ENCODE results near the gene LRRC74B. TPM values are rescaled to one million over a fixed set of nuclear protein-coding genes. Genes with fewer than 3 reads are reported as not detected.
"Not testable (repeated sequence)": the region's sequence is repeated elsewhere in the genome, so short reads cannot be mapped to it uniquely, and the experiment has no call there.

The LRRC74B gene
- total and polyA plus RNA-seq, 7 donors, result 0.22 to 0.51 (median 0.30) TPM; not detected in 4

DNA sequence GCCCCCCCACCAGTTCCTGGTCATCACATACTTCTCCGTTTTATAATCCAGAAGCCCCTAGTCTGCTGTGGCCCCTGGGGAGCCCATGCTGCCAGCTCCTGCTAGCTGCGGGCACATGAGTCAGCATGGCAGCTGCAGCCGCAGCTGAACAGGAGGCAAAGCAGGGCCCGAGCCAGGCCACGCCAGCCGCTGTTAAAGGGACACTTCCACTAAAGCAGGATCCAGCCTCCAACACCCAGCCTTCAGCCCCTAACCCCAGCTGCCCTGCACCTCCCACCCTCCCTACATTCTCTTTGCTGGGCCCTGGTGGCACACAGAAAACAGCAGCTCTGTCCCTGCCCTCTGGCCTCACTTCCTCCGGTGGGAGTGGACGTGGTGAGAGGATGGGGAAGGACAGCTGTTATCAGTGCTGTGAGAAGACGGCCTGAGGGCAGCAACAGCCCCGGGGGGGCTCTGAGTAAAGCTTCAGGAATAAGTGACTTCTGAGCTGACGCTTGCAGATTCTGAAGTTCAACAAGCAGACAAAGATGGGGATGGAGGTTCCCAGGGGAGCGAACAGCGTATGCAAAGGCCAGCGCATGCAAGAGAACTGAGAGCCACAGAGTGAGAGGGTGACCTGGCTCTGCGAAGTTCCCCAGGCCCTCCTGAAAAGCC lies 688 bp upstream of the LRRC74B start:
- WGBS, 3 donors, result 6 to 9% (median 7%) methylated on average over 15 of the region's 15 CpGs
- DNase-seq, result peak; percentile 67 to 86
- intact Hi-C loops (cut with DNase I), result loop anchor here in 1 of 2 donors (2.0 kb wide), 2 partner anchors 30 to 64 kb away; partner anchors contain the start of gene P2RX6

GRCh38 chr22:21047035-21047661 lies 1.4 kb downstream of the LRRC74B start:
- ATAC-seq, result no peak
- Histone ChIP-seq H3K9me3 (no peaks in the 10 kb centered on the region), H3K27ac (no peak overlapping the region), H3K4me3 (no peak overlapping the region), H3K36me3 (ENCODE audit: insufficient read depth in 1 of 2, low read depth in 1 of 2) (peaks cover 0 to under 1% of the 10 kb centered on the region in 2 donors), H3K4me1 (peaks cover 12% of the 10 kb centered on the region), H3K27me3 (ENCODE audit: insufficient read depth in 3 of 3, low read length in 2 of 3) (no peaks in the 10 kb centered on the region)
- TF ChIP-seq, protein P1, sequence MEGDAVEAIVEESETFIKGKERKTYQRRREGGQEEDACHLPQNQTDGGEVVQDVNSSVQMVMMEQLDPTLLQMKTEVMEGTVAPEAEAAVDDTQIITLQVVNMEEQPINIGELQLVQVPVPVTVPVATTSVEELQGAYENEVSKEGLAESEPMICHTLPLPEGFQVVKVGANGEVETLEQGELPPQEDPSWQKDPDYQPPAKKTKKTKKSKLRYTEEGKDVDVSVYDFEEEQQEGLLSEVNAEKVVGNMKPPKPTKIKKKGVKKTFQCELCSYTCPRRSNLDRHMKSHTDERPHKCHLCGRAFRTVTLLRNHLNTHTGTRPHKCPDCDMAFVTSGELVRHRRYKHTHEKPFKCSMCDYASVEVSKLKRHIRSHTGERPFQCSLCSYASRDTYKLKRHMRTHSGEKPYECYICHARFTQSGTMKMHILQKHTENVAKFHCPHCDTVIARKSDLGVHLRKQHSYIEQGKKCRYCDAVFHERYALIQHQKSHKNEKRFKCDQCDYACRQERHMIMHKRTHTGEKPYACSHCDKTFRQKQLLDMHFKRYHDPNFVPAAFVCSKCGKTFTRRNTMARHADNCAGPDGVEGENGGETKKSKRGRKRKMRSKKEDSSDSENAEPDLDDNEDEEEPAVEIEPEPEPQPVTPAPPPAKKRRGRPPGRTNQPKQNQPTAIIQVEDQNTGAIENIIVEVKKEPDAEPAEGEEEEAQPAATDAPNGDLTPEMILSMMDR (IDR thresholded peaks at IDR 0.05), result no peak
- WGBS, 3 donors, result 87 to 89% (median 87%) methylated on average over 14 of the region's 14 CpGs
- no peak for DNase-seq
- intact Hi-C loops (cut with DNase I), result no loop called here

More for the DNA sequence above, 688 bp upstream of the LRRC74B start:
- peaks cover 12% of the 10 kb centered on the region for H3K4me1 ChIP-seq
- TF ChIP-seq, protein P1 (IDR thresholded peaks at IDR 0.05), result no peak
- peaks cover 0 to 6% of the 10 kb centered on the region in 2 donors for H3K36me3 ChIP-seq (ENCODE audit: insufficient read depth in 1 of 2, low read depth in 1 of 2)
- H3K27ac ChIP-seq, result peak overlapping the region; percentile 75
- no peaks in the 10 kb centered on the region for H3K9me3 ChIP-seq
- peak; percentile 89 to 95 (median 92) for ATAC-seq
- peak overlapping the region; percentile 77 for H3K4me3 ChIP-seq
- no peaks in the 10 kb centered on the region for H3K27me3 ChIP-seq (ENCODE audit: insufficient read depth in 3 of 3, low read length in 2 of 3)

GRCh38 chr22:21047730-21048129 lies 2.0 kb downstream of the LRRC74B start:
- Histone ChIP-seq H3K27ac (no peak overlapping the region), H3K27me3 (ENCODE audit: insufficient read depth in 3 of 3, low read length in 2 of 3) (no peaks in the 10 kb centered on the region), H3K4me3 (no peak overlapping the region), H3K36me3 (ENCODE audit: insufficient read depth in 1 of 2, low read depth in 1 of 2) (no peaks in the 10 kb centered on the region), H3K9me3 (no peaks in the 10 kb centered on the region), H3K4me1 (peaks cover 12% of the 10 kb centered on the region)
- TF ChIP-seq, protein P1 (IDR thresholded peaks at IDR 0.05), result no peak
- ATAC-seq (no peak), DNase-seq (no peak)
- WGBS, 3 donors, result 74 to 79% (median 76%) methylated on average over 7 of the region's 7 CpGs
- intact Hi-C loops (cut with DNase I), result no loop called here

- DNase-seq; ATAC-seq; H3K27ac ChIP-seq; H3K27me3 ChIP-seq (ENCODE audit: insufficient read depth in 3 of 3, low read length in 2 of 3); H3K9me3 ChIP-seq; H3K4me3 ChIP-seq; intact Hi-C loops (cut with DNase I); H3K36me3 ChIP-seq (ENCODE audit: insufficient read depth in 1 of 2, low read depth in 1 of 2): not testable (repeated sequence)
- WGBS, 3 donors, result 77 to 80% (median 78%) methylated on average over 5 of the region's 5 CpGs
- peaks cover 12% of the 10 kb centered on the region for H3K4me1 ChIP-seq
These were observed 2.7 kb downstream of the LRRC74B start for GRCh38 chr22:21048448-21048847.

DNA sequence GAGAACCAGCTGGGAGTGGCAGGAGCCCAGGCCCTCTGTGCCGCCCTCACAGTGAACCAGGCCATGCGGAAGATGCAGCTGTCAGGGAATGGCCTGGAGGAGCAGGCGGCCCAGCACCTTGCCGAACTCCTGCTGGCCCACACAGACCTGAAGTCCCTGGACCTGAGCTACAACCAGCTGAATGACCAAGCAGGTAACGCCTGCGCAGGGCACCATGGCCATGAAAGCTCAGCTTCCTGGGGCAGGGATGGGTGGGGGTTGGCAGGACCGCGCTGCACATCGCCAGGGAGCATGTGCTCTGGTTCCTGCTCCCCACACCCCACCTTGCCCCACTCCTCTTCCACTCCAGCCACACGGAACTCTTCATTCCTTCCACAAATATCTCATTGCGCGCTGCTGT lies 3.2 kb downstream of the LRRC74B start:
- intact Hi-C loops (cut with DNase I); ATAC-seq; H3K9me3 ChIP-seq; H3K4me3 ChIP-seq; H3K27ac ChIP-seq; H3K36me3 ChIP-seq (ENCODE audit: insufficient read depth in 1 of 2, low read depth in 1 of 2); DNase-seq; H3K27me3 ChIP-seq (ENCODE audit: insufficient read depth in 3 of 3, low read length in 2 of 3): not testable (repeated sequence)
- H3K4me1 ChIP-seq, result peaks cover 12% of the 10 kb centered on the region
- WGBS, 3 donors, result 93 to 95% (median 95%) methylated on average over 2 to 7 of the region's 12 CpGs
